GM03348 (cell line): ENCODE data around the gene SLITRK6.
A peak's percentile ranks its signal among the peaks of the same experiment; 100 is the strongest.
"Not testable (repeated sequence)": the region's sequence is repeated elsewhere in the genome, so short reads cannot be mapped to it uniquely, and the experiment has no call there.

Experiments used
- DNase-seq: peaks from one replicate; pipeline ENCODE4 v3.0.0; 2012; ENCODE audit warnings: low spot score

Gene SLITRK6

GRCh38 chr13:85799097-85799582 is at the start of gene SLITRK6:
TSS of gene SLITRK6 (minus strand) at chr13:85799419. CDS start at chr13:85796508, 2,911 bp downstream.
- no peak for DNase-seq

GRCh38 chr13:85847012-85847411 is 47.8 kb upstream of the SLITRK6 start:
- no peak for DNase-seq

- no peak for DNase-seq
These were observed 42.2 kb upstream of the SLITRK6 start for GRCh38 chr13:85841427-85841826.

GRCh38 chr13:85833921-85834320 is 34.7 kb upstream of the SLITRK6 start:
- no peak for DNase-seq

GRCh38 chr13:85828094-85828684 is 29.0 kb upstream of the SLITRK6 start:
- DNase-seq: peak; percentile 36

GRCh38 chr13:85825454-85825853 is 26.2 kb upstream of the SLITRK6 start:
- DNase-seq: no peak

- DNase-seq: no peak
These were observed 24.6 kb upstream of the SLITRK6 start for GRCh38 chr13:85823832-85824231.

- no peak for DNase-seq
These were observed 20.3 kb upstream of the SLITRK6 start for GRCh38 chr13:85819513-85819912.

GRCh38 chr13:85816413-85816812 is 17.2 kb upstream of the SLITRK6 start:
- DNase-seq: no peak

GRCh38 chr13:85812282-85812681 is 13.1 kb upstream of the SLITRK6 start:
- DNase-seq: no peak

GRCh38 chr13:85808811-85809210 is 9.6 kb upstream of the SLITRK6 start:
- DNase-seq: no peak

GRCh38 chr13:85806553-85807175 is 7.4 kb upstream of the SLITRK6 start:
- DNase-seq: peak; percentile 43

- DNase-seq: no peak
These were observed 663 bp downstream of the SLITRK6 start for GRCh38 chr13:85798556-85798955.

- DNase-seq: no peak
These were observed 1.9 kb downstream of the SLITRK6 start for GRCh38 chr13:85797311-85797710.

- DNase-seq: no peak
These were observed 14.0 kb downstream of the SLITRK6 start for GRCh38 chr13:85785205-85785604.

- no peak for DNase-seq
These were observed 26.9 kb downstream of the SLITRK6 start for GRCh38 chr13:85772367-85772766.

- no peak for DNase-seq
These were observed 27.4 kb downstream of the SLITRK6 start for GRCh38 chr13:85771856-85772255.

- DNase-seq: no peak
These were observed 30.3 kb downstream of the SLITRK6 start for GRCh38 chr13:85768946-85769345.

GRCh38 chr13:85755123-85755522 is 44.1 kb downstream of the SLITRK6 start:
- DNase-seq: no peak

- not testable (repeated sequence) for DNase-seq
These were observed 55.9 kb downstream of the SLITRK6 start for GRCh38 chr13:85743201-85743770.
